Measurements from ENCODE around the gene NOX3. TPM values are rescaled to one million over a fixed set of nuclear protein-coding genes. Genes with fewer than 3 reads are reported as not detected.

NOX3 gene
- total and polyA plus RNA-seq, 2 donors from 2014 or later: not detected

DNA sequence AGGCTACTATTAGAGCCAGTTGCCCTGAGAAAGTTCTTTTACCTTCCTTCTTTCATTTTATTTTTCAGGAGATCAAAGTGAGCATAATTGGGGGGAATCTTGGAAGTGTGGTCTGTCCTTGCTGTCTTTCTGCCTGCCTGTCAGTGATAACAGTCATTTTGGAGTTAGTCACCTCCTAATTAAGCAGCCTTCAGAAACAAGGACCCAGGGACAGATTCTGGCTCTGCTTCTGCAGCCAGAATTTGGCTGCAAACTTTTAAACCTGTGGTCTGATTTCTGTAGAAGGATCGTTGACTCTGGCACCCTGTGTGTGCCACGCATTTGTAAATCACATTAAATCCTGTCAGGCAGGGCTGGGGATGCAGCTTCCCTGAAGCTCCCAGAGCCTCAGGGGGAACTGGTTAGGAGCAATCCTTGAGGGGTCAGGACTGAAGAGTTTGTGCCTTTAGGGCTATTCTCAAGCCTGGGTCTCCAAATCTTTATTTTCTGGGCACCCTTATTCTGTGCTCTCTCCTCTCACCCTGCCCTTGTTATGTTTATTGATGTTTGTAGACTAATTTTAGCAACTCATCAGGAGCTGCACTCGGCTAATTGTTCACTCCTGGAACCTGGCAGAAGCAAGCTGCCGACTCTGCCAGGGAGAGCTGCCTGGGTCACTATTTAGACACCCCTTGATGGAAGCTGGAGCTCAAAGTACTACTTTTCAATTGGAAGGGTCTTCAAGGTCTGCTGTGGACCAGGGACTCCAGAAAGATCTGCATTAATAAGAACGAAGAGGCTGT, 6.8 kb downstream of the NOX3 start:
- Histone ChIP-seq H3K4me3 (ENCODE audit: low read length in 3 of 3) (no peak overlapping the region), H3K36me3 (ENCODE audit: control insufficient read depth in 2 of 3, insufficient read depth in 3 of 3, low read length in 3 of 3) (no peaks in the 10 kb centered on the region), H3K4me1 (ENCODE audit: control insufficient read depth in 2 of 3, insufficient read depth in 2 of 3, low read depth in 1 of 3, low read length in 3 of 3) (peaks cover 0 to 2% (median 0%) of the 10 kb centered on the region in 3 donors), H3K27me3 (ENCODE audit: control insufficient read depth, insufficient read depth, low read length) (no peaks in the 10 kb centered on the region), H3K9me3 (ENCODE audit: control insufficient read depth in 2 of 3, insufficient read depth in 1 of 3, low read length in 3 of 3) (no peaks in the 10 kb centered on the region), H3K9ac (ENCODE audit: low read length in 3 of 3) (peak overlapping the region in 1 of 3 donors; percentile 31), H3K27ac (ENCODE audit: low read depth in 2 of 2, low read length in 2 of 2) (no peak overlapping the region)
- FAIRE-seq: no peak
- TF ChIP-seq, protein P1, sequence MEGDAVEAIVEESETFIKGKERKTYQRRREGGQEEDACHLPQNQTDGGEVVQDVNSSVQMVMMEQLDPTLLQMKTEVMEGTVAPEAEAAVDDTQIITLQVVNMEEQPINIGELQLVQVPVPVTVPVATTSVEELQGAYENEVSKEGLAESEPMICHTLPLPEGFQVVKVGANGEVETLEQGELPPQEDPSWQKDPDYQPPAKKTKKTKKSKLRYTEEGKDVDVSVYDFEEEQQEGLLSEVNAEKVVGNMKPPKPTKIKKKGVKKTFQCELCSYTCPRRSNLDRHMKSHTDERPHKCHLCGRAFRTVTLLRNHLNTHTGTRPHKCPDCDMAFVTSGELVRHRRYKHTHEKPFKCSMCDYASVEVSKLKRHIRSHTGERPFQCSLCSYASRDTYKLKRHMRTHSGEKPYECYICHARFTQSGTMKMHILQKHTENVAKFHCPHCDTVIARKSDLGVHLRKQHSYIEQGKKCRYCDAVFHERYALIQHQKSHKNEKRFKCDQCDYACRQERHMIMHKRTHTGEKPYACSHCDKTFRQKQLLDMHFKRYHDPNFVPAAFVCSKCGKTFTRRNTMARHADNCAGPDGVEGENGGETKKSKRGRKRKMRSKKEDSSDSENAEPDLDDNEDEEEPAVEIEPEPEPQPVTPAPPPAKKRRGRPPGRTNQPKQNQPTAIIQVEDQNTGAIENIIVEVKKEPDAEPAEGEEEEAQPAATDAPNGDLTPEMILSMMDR (IDR thresholded peaks at IDR 0.05; ENCODE audit: borderline replicate concordance, extremely low read depth, insufficient read depth): no peak
- peak in 2 of 5 donors; percentile 14 to 19 for DNase-seq
- intact Hi-C loops (cut with DNase I): no loop called here

DNA sequence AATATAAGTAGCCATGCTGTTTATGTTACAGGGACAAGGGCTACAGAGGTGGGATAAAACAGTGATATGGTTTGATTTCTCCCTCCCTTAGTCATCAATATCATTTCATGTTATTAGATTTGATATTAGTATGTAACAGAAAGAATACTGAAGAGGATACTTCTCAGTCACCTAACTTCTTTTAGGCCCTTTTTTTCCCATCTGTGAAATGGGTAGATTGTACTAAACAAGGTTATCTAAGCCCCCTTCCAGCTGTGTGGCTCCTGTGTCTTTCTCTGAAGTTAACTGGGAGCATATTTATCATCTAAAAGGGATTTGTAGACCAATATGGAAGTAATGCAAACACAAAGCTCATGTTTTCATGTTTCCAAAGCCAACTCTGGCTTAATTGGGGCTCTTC, 7.7 kb downstream of the NOX3 start:
- Histone ChIP-seq H3K9ac (ENCODE audit: low read length in 3 of 3) (no peak overlapping the region), H3K36me3 (ENCODE audit: control insufficient read depth in 2 of 3, insufficient read depth in 3 of 3, low read length in 3 of 3) (no peaks in the 10 kb centered on the region), H3K4me3 (ENCODE audit: low read length in 3 of 3) (no peak overlapping the region), H3K9me3 (ENCODE audit: control insufficient read depth in 2 of 3, insufficient read depth in 1 of 3, low read length in 3 of 3) (no peaks in the 10 kb centered on the region), H3K27me3 (ENCODE audit: control insufficient read depth, insufficient read depth, low read length) (no peaks in the 10 kb centered on the region), H3K27ac (ENCODE audit: low read depth in 2 of 2, low read length in 2 of 2) (no peak overlapping the region), H3K4me1 (ENCODE audit: control insufficient read depth in 2 of 3, insufficient read depth in 2 of 3, low read depth in 1 of 3, low read length in 3 of 3) (peaks cover 0 to 2% (median 0%) of the 10 kb centered on the region in 3 donors)
- FAIRE-seq: no peak
- intact Hi-C loops (cut with DNase I): no loop called here
- DNase-seq: no peak
- TF ChIP-seq, protein P1 (IDR thresholded peaks at IDR 0.05; ENCODE audit: borderline replicate concordance, extremely low read depth, insufficient read depth): no peak

GRCh38 chr6:155444952-155445903, 10.4 kb downstream of the NOX3 start:
- no peak overlapping the region for H3K4me3 ChIP-seq (ENCODE audit: low read length in 3 of 3)
- FAIRE-seq (no peak), DNase-seq (no peak)
- no peaks in the 10 kb centered on the region for H3K27me3 ChIP-seq (ENCODE audit: control insufficient read depth, insufficient read depth, low read length)
- peaks cover 0 to 2% (median 0%) of the 10 kb centered on the region in 3 donors for H3K4me1 ChIP-seq (ENCODE audit: control insufficient read depth in 2 of 3, insufficient read depth in 2 of 3, low read depth in 1 of 3, low read length in 3 of 3)
- no peaks in the 10 kb centered on the region for H3K36me3 ChIP-seq (ENCODE audit: control insufficient read depth in 2 of 3, insufficient read depth in 3 of 3, low read length in 3 of 3)
- intact Hi-C loops (cut with DNase I): no loop called here
- no peaks in the 10 kb centered on the region for H3K9me3 ChIP-seq (ENCODE audit: control insufficient read depth in 2 of 3, insufficient read depth in 1 of 3, low read length in 3 of 3)
- TF ChIP-seq, protein P1 (IDR thresholded peaks at IDR 0.05; ENCODE audit: borderline replicate concordance, extremely low read depth, insufficient read depth): no peak
- no peak overlapping the region for H3K27ac ChIP-seq (ENCODE audit: low read depth in 2 of 2, low read length in 2 of 2)
- H3K9ac ChIP-seq (ENCODE audit: low read length in 3 of 3): no peak overlapping the region
